ENCODE data around the gene GRIN1.

GRIN1 gene

GRCh38 chr9:137168904-137169856 is 30.2 kb downstream of the GRIN1 start:
- no peak for TF ChIP-seq GATA2 (IDR thresholded peaks at IDR 0.05; ENCODE audit: low read depth, low read length)
- TF ChIP-seq GATA3 (IDR thresholded peaks at IDR 0.05; ENCODE audit: low read depth, low read length): no peak

- TF ChIP-seq GATA3 (IDR thresholded peaks at IDR 0.05; ENCODE audit: low read depth, low read length) (no peak), GATA2 (IDR thresholded peaks at IDR 0.05; ENCODE audit: low read depth, low read length) (no peak)
Observed at GRCh38 chr9:137169896-137170358, 31.0 kb downstream of the GRIN1 start, which contains the start of gene LRRC26. Gene LRRC26, minus strand, starts transcription at chr9:137170051. Its CDS starts 108 bp downstream, at chr9:137169943.

GRCh38 chr9:137170486-137171148 is 31.7 kb downstream of the GRIN1 start:
- TF ChIP-seq GATA3 (IDR thresholded peaks at IDR 0.05; ENCODE audit: low read depth, low read length): no peak
- no peak for TF ChIP-seq GATA2 (IDR thresholded peaks at IDR 0.05; ENCODE audit: low read depth, low read length)

- TF ChIP-seq GATA3 (IDR thresholded peaks at IDR 0.05; ENCODE audit: low read depth, low read length) (no peak), GATA2 (IDR thresholded peaks at IDR 0.05; ENCODE audit: low read depth, low read length) (no peak)
Observed at GRCh38 chr9:137171149-137171900, 32.4 kb downstream of the GRIN1 start.

- no peak for TF ChIP-seq GATA2 (IDR thresholded peaks at IDR 0.05; ENCODE audit: low read depth, low read length)
- TF ChIP-seq GATA3 (IDR thresholded peaks at IDR 0.05; ENCODE audit: low read depth, low read length): no peak
Observed at GRCh38 chr9:137172901-137173795, 34.2 kb downstream of the GRIN1 start.

- TF ChIP-seq GATA2 (IDR thresholded peaks at IDR 0.05; ENCODE audit: low read depth, low read length) (no peak), GATA3 (IDR thresholded peaks at IDR 0.05; ENCODE audit: low read depth, low read length) (no peak)
Observed at GRCh38 chr9:137173796-137174664, 35.1 kb downstream of the GRIN1 start.

GRCh38 chr9:137174722-137175293 is 35.9 kb downstream of the GRIN1 start:
- TF ChIP-seq GATA2 (IDR thresholded peaks at IDR 0.05; ENCODE audit: low read depth, low read length): no peak
- TF ChIP-seq GATA3 (IDR thresholded peaks at IDR 0.05; ENCODE audit: low read depth, low read length): no peak

- TF ChIP-seq GATA2 (IDR thresholded peaks at IDR 0.05; ENCODE audit: low read depth, low read length): no peak
Observed at GRCh38 chr9:137175345-137175961, 36.5 kb downstream of the GRIN1 start.

GRCh38 chr9:137176302-137177182 is 37.6 kb downstream of the GRIN1 start:
- no peak for TF ChIP-seq GATA2 (IDR thresholded peaks at IDR 0.05; ENCODE audit: low read depth, low read length)
- TF ChIP-seq GATA3 (IDR thresholded peaks at IDR 0.05; ENCODE audit: low read depth, low read length): no peak

GRCh38 chr9:137178201-137178938 is 39.4 kb downstream of the GRIN1 start:
- TF ChIP-seq GATA2 (IDR thresholded peaks at IDR 0.05; ENCODE audit: low read depth, low read length) (no peak), GATA3 (IDR thresholded peaks at IDR 0.05; ENCODE audit: low read depth, low read length) (no peak)

Data from SH-SY5Y (cell line).